Measurements from ENCODE around the gene TTC33. TPM values are rescaled to one million over a fixed set of nuclear protein-coding genes. Genes with fewer than 3 reads are reported as not detected.

The TTC33 gene
- total RNA-seq, 1 experiment from 2014 or later = 30.2 TPM

DNA sequence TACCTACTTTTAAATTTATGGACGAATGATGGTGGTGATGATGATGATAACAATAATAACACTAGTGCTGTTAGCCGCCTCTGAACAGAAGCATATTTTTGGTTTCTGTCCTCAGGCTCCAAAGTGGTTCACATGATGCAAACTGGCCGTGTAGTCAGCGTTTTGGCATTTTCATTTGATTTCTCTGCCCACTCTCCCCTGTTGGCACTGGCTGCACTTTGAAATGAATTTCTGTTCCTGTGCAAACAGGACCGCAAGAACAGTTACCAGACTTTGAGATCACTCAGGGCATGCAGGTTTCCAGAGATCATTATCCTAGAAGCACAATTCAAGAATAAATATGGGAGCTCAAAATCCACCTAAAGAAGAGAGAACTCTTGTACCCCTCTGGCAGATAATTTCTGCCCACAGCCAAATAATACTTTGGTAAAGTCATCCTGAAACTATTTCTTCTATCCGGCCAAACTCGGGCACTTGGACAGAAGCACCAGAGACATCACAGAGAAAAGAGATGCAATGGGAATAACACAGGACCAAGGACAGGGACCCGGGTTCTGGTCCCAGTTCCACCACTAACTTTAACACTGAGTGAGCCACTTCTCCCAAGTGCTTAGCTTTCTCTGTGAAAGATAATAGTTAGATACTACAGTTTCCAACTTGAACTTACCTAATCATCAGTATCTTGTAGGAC lies 277.8 kb downstream of the TTC33 start:
- Histone ChIP-seq H3K27ac (no peak overlapping the region), H4K20me1 (ENCODE audit: insufficient read depth) (no peaks in the 10 kb centered on the region), H3K9me3 (ENCODE audit: insufficient read depth, low read depth) (no peaks in the 10 kb centered on the region; the same call in 1 of the 2 replicates), H3K36me3 (ENCODE audit: low read depth) (no peaks in the 10 kb centered on the region), H3K4me1 (replicated peaks; ENCODE audit: insufficient read depth) (0 out of 2 replicates have a peak, but pooled peaks cover 3% of the 10 kb centered on the region), H3K4me2 (no peak overlapping the region), H3K4me3 (no peak overlapping the region), H3K79me2 (ENCODE audit: low read depth) (no peaks in the 10 kb centered on the region), H3K27me3 (ENCODE audit: insufficient read depth, low read depth) (no peaks in the 10 kb centered on the region), H3K9me2 (ENCODE audit: insufficient read depth) (no peaks in the 10 kb centered on the region), H2AFZ (no peak overlapping the region), H3F3A (ENCODE audit: insufficient read depth, low read depth) (no peaks in the 10 kb centered on the region)
- TF ChIP-seq CTCF (conservative IDR thresholded peaks at IDR 0.05) = no peak
- no peak for TF ChIP-seq EZH2 (IDR thresholded peaks at IDR 0.05; ENCODE audit: low read depth)
- no TSS peak for BruUV-seq (replicated peaks)
- POLR2A ChIA-PET (ENCODE audit: unreplicated experiment) = interaction anchor here (0.5 to 0.9 kb wide), 5 partner anchors 9 to 208 kb away, joined by 4 to 7 read pairs (median 5); no protein-coding TSS in a partner anchor
- CTCF ChIA-PET = no interaction called here
- DNase-seq = peak; percentile 59 to 63
- intact Hi-C loops (cut with micrococcal nuclease; ENCODE audit: unreplicated experiment) = no loop called here

GRCh38 chr5:40475561-40475960 lies 280.2 kb downstream of the TTC33 start:
- H4K20me1 ChIP-seq (ENCODE audit: insufficient read depth) = no peaks in the 10 kb centered on the region
- DNase-seq = peak in 1 of 2 experiments; percentile 25
- ChIA-PET CTCF (interaction anchor here (0.6 to 0.7 kb wide), 2 partner anchors 14 to 60 kb away, joined by 3 to 7 read pairs; no protein-coding TSS in a partner anchor), POLR2A (ENCODE audit: unreplicated experiment) (interaction anchor here (0.6 kb wide), 1 partner anchor 112 kb away, joined by 3 read pairs; no protein-coding TSS in a partner anchor)
- H3K4me1 ChIP-seq (replicated peaks; ENCODE audit: insufficient read depth) = 0 out of 2 replicates have a peak, but pooled peaks cover 3% of the 10 kb centered on the region
- no peaks in the 10 kb centered on the region for H3K9me2 ChIP-seq (ENCODE audit: insufficient read depth)
- H3K4me3 ChIP-seq = no peak overlapping the region
- intact Hi-C loops (cut with micrococcal nuclease; ENCODE audit: unreplicated experiment) = no loop called here
- H3K9me3 ChIP-seq (ENCODE audit: insufficient read depth, low read depth) = no peaks in the 10 kb centered on the region; the same call in 1 of the 2 replicates
- no peak for TF ChIP-seq EZH2 (IDR thresholded peaks at IDR 0.05; ENCODE audit: low read depth)
- TF ChIP-seq CTCF (conservative IDR thresholded peaks at IDR 0.05) = no peak
- no peaks in the 10 kb centered on the region for H3K27me3 ChIP-seq (ENCODE audit: insufficient read depth, low read depth)
- H3K36me3 ChIP-seq (ENCODE audit: low read depth) = no peaks in the 10 kb centered on the region
- H3K27ac ChIP-seq = no peak overlapping the region
- no peak overlapping the region for H2AFZ ChIP-seq
- no peaks in the 10 kb centered on the region for H3K79me2 ChIP-seq (ENCODE audit: low read depth)
- H3K4me2 ChIP-seq = no peak overlapping the region
- BruUV-seq (replicated peaks) = no TSS peak
- no peaks in the 10 kb centered on the region for H3F3A ChIP-seq (ENCODE audit: insufficient read depth, low read depth)

GRCh38 chr5:40474250-40474649 lies 281.5 kb downstream of the TTC33 start:
- intact Hi-C loops (cut with micrococcal nuclease; ENCODE audit: unreplicated experiment) = no loop called here
- H3K4me3 ChIP-seq = no peak overlapping the region
- DNase-seq = peak in 1 of 2 experiments; percentile 25
- TF ChIP-seq EZH2 (IDR thresholded peaks at IDR 0.05; ENCODE audit: low read depth) = no peak
- no peak for TF ChIP-seq CTCF (conservative IDR thresholded peaks at IDR 0.05)
- H3F3A ChIP-seq (ENCODE audit: insufficient read depth, low read depth) = no peaks in the 10 kb centered on the region
- 0 out of 2 replicates have a peak, but pooled peaks cover 3% of the 10 kb centered on the region for H3K4me1 ChIP-seq (replicated peaks; ENCODE audit: insufficient read depth)
- POLR2A ChIA-PET (ENCODE audit: unreplicated experiment) = no interaction called here
- H3K9me2 ChIP-seq (ENCODE audit: insufficient read depth) = no peaks in the 10 kb centered on the region
- H3K27me3 ChIP-seq (ENCODE audit: insufficient read depth, low read depth) = no peaks in the 10 kb centered on the region
- H3K4me2 ChIP-seq = no peak overlapping the region
- H3K79me2 ChIP-seq (ENCODE audit: low read depth) = no peaks in the 10 kb centered on the region
- H2AFZ ChIP-seq = no peak overlapping the region
- CTCF ChIA-PET = no interaction called here
- no TSS peak for BruUV-seq (replicated peaks)
- H3K27ac ChIP-seq = no peak overlapping the region
- no peaks in the 10 kb centered on the region for H3K36me3 ChIP-seq (ENCODE audit: low read depth)
- H3K9me3 ChIP-seq (ENCODE audit: insufficient read depth, low read depth) = no peaks in the 10 kb centered on the region; the same call in 1 of the 2 replicates
- H4K20me1 ChIP-seq (ENCODE audit: insufficient read depth) = no peaks in the 10 kb centered on the region
